Thyroid gland (tissue), 4 donors: ENCODE data around the gene STMND1. TPM values are rescaled to one million over a fixed set of nuclear protein-coding genes. Genes with fewer than 3 reads are reported as not detected.
"Not testable (repeated sequence)": the region's sequence is repeated elsewhere in the genome, so short reads cannot be mapped to it uniquely, and the experiment has no call there.

Experiments
- DNase-seq, 2 donors: peaks; one replicate each; pipeline ENCODE4 v3.0.0-alpha.2; 2019
- H3K27ac ChIP-seq, 3 donors: fragments of 200-600 bp; sonication (generic); 1 replicate in 2 of 3; 2 replicates in 1 of 3; pipeline ENCODE4 v1.5.1; 2016 to 2019; ENCODE audit warnings: mild to moderate bottlenecking in 1 of 3, moderate library complexity in 1 of 3
- H3K27me3 ChIP-seq: fragments of 200-600 bp; sonication (generic); one replicate; pipeline ENCODE4 v1.5.1; 2019
- H3K36me3 ChIP-seq, 2 donors: fragments of 200-600 bp; sonication (generic); one replicate each; pipeline ENCODE4 v1.5.1; 2016 to 2019
- H3K4me1 ChIP-seq, 2 donors: fragments of 200-600 bp; sonication (generic); one replicate each; pipeline ENCODE4 v1.5.1; 2017 to 2019
- H3K4me3 ChIP-seq, 3 donors: fragments of 200-600 bp; sonication (generic); replicated peaks in 1 of 3; 1 replicate in 2 of 3; 2 replicates in 1 of 3; pipeline ENCODE4 v1.5.1; 2016; ENCODE audit warnings: mild to moderate bottlenecking in 1 of 3
- H3K9me3 ChIP-seq: fragments of 200-600 bp; sonication (generic); one replicate; pipeline ENCODE4 v1.5.1; 2017
- POLR2A ChIP-seq, 2 donors: fragments of 450-650 bp; IDR thresholded peaks; one replicate each; pipeline ENCODE4 v1.6.1; 2017; ENCODE audit warnings: antibody characterized with exemption in 2 of 2, mild to moderate bottlenecking in 2 of 2, moderate library complexity in 1 of 2
- WGBS, 2 donors: methylation state at CpG; one replicate each; pipeline ENCODE4 v1.1.5; 2017; 5-methylcytosine and 5-hydroxymethylcytosine counted together
- intact Hi-C: fragments of 100-400 bp; cut with DNase I; formaldehyde crosslinking; loops from one replicate; pipeline ENCODE4 v1.15.1; 2023
- total RNA-seq, 4 donors: library from RNA; depleted of rRNA; stranded (reverse); fragments of >200 nt; gene quantifications; one replicate each; pipeline ENCODE4 v1.2.3, GENCODE V29; 2016
- TF ChIP-seq, protein P1 (sequence below), 6 experiments: fragments of 200-600 bp in 3 of 6; fragments of 450-650 bp in 3 of 6; sonication (generic) in 3 of 6; IDR thresholded peaks; one replicate each; pipeline ENCODE4 v1.5.1; 2016 to 2019; ENCODE audit warnings: antibody characterized with exemption in 6 of 6, mild to moderate bottlenecking in 2 of 6, inconsistent platforms in 1 of 6, moderate library complexity in 1 of 6

Gene STMND1
- total RNA-seq, 4 donors from 2014 or later = not detected

GRCh38 chr6:17059850-17060249, 42.0 kb upstream of the STMND1 start:
- Histone ChIP-seq H3K9me3 (no peaks in the 10 kb centered on the region), H3K27ac (no peak overlapping the region), H3K27me3 (no peaks in the 10 kb centered on the region), H3K36me3 (no peaks in the 10 kb centered on the region), H3K4me3 (no peak overlapping the region), H3K4me1 (no peaks in the 10 kb centered on the region)
- DNase-seq = no peak
- WGBS, 2 donors = 84 to 85% methylated on average over 3 of the region's 3 CpGs
- intact Hi-C loops = no loop called here
- TF ChIP-seq, protein P1, sequence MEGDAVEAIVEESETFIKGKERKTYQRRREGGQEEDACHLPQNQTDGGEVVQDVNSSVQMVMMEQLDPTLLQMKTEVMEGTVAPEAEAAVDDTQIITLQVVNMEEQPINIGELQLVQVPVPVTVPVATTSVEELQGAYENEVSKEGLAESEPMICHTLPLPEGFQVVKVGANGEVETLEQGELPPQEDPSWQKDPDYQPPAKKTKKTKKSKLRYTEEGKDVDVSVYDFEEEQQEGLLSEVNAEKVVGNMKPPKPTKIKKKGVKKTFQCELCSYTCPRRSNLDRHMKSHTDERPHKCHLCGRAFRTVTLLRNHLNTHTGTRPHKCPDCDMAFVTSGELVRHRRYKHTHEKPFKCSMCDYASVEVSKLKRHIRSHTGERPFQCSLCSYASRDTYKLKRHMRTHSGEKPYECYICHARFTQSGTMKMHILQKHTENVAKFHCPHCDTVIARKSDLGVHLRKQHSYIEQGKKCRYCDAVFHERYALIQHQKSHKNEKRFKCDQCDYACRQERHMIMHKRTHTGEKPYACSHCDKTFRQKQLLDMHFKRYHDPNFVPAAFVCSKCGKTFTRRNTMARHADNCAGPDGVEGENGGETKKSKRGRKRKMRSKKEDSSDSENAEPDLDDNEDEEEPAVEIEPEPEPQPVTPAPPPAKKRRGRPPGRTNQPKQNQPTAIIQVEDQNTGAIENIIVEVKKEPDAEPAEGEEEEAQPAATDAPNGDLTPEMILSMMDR (IDR thresholded peaks at IDR 0.05) = no peak
- TF ChIP-seq POLR2A (IDR thresholded peaks at IDR 0.05) = no peak

DNA sequence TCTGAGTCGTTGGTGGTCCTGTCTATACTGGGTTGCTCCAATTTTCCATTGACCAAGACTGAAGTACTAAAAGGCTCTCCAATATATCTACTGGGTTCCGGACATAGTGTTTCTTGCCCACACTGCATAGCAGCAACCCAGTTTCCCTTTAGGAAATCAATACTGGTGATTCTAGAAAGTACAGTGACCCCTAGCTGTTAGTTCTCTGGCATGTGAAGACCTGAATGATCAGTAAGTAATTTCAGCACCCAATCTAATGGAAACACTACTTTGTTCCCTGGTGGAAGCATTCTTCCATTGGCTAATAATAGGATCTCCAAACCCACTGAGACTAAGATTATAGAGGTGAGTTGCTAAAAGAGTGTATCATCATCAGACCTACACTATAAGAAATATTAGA, 40.8 kb upstream of the STMND1 start:
- Histone ChIP-seq H3K4me1 (no peaks in the 10 kb centered on the region), H3K9me3 (no peaks in the 10 kb centered on the region), H3K27ac (no peak overlapping the region), H3K4me3 (no peak overlapping the region), H3K27me3 (no peaks in the 10 kb centered on the region), H3K36me3 (no peaks in the 10 kb centered on the region)
- no peak for DNase-seq
- intact Hi-C loops = no loop called here
- 94 to 95% methylated on average over 2 of the region's 2 CpGs for WGBS, 2 donors
- TF ChIP-seq, protein P1 (IDR thresholded peaks at IDR 0.05) = no peak
- no peak for TF ChIP-seq POLR2A (IDR thresholded peaks at IDR 0.05)

GRCh38 chr6:17062871-17063440, 38.9 kb upstream of the STMND1 start:
- no peak for DNase-seq
- Histone ChIP-seq H3K27ac (no peak overlapping the region), H3K9me3 (no peaks in the 10 kb centered on the region), H3K4me3 (no peak overlapping the region), H3K27me3 (no peaks in the 10 kb centered on the region), H3K36me3 (no peaks in the 10 kb centered on the region), H3K4me1 (no peaks in the 10 kb centered on the region)
- intact Hi-C loops = no loop called here
- no peak for TF ChIP-seq POLR2A (IDR thresholded peaks at IDR 0.05)
- TF ChIP-seq, protein P1 (IDR thresholded peaks at IDR 0.05) = no peak

DNA sequence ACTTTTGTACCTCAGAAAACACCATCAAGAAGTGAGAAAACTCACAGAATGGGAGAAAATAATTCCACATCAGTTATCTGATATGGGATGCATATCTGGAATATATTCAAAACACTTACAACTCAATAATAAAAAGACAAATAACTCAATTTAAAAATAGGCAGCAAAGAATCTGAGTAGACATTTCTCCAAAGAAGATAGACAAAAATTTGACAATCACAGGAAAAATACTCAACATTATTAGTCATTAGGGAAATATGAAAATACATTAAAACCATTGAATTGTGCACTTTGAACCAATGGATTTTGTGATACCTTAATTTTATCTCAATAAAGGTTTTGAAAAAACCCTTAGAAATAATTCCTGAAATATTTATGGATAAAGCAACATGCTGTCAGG, 36.9 kb upstream of the STMND1 start:
- no peak overlapping the region for H3K4me3 ChIP-seq
- TF ChIP-seq, protein P1 (IDR thresholded peaks at IDR 0.05) = no peak
- TF ChIP-seq POLR2A (IDR thresholded peaks at IDR 0.05) = no peak
- no peaks in the 10 kb centered on the region for H3K4me1 ChIP-seq
- H3K9me3 ChIP-seq = no peaks in the 10 kb centered on the region
- DNase-seq = no peak
- no peaks in the 10 kb centered on the region for H3K36me3 ChIP-seq
- no peak overlapping the region for H3K27ac ChIP-seq
- intact Hi-C loops = no loop called here
- H3K27me3 ChIP-seq = no peaks in the 10 kb centered on the region

GRCh38 chr6:17066610-17067009, 35.2 kb upstream of the STMND1 start:
- Histone ChIP-seq H3K36me3 (no peaks in the 10 kb centered on the region), H3K4me1 (no peaks in the 10 kb centered on the region), H3K27me3 (no peaks in the 10 kb centered on the region), H3K27ac (no peak overlapping the region), H3K4me3 (no peak overlapping the region), H3K9me3 (no peaks in the 10 kb centered on the region)
- WGBS, 2 donors = 80 to 82% methylated on average over 6 of the region's 6 CpGs
- TF ChIP-seq POLR2A (IDR thresholded peaks at IDR 0.05) = no peak
- TF ChIP-seq, protein P1 (IDR thresholded peaks at IDR 0.05) = no peak
- intact Hi-C loops = no loop called here
- no peak for DNase-seq

- H3K4me1 ChIP-seq, intact Hi-C loops: not testable (repeated sequence)
These were observed 32.9 kb upstream of the STMND1 start for GRCh38 chr6:17068972-17069371.

GRCh38 chr6:17070400-17070799, 31.4 kb upstream of the STMND1 start:
- 79 to 90% methylated on average over 2 of the region's 2 CpGs for WGBS, 2 donors
- H3K4me1 ChIP-seq, H3K27me3 ChIP-seq, DNase-seq, H3K4me3 ChIP-seq, H3K9me3 ChIP-seq, intact Hi-C loops, H3K36me3 ChIP-seq, H3K27ac ChIP-seq: not testable (repeated sequence)

More at GRCh38 chr6:17068972-17069371, 32.9 kb upstream of the STMND1 start:
- not testable (repeated sequence) for H3K9me3 ChIP-seq, H3K4me3 ChIP-seq, DNase-seq, H3K27ac ChIP-seq, H3K27me3 ChIP-seq, H3K36me3 ChIP-seq

DNA sequence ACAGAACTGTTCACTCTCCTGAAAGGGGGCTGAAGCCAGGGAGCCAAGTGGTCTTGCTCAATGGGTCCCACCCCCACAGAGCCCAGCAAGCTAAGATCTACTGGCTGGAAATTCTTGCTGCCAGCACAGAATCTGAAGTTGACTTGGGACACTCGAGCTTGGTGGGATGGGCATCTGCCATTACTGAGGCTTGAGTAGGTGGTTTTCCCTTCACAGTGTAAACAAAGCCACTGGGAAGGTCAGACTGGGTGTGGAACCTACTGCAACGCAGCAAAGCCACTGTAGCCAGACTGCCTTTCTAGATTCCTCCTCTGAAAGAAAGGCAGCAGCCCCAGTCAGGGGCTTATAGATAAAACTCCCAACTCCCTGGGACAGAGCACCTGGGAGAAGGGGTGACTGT, 28.3 kb upstream of the STMND1 start:
- H3K27ac ChIP-seq, intact Hi-C loops, H3K4me1 ChIP-seq, H3K36me3 ChIP-seq, H3K27me3 ChIP-seq, H3K9me3 ChIP-seq, H3K4me3 ChIP-seq, DNase-seq: not testable (repeated sequence)
- WGBS, 2 donors = 50% methylated on average over 2 of the region's 2 CpGs
